AG09309 (cell line): Measurements from ENCODE around the gene CACNG6.
"Not testable (repeated sequence)": the region's sequence is repeated elsewhere in the genome, so short reads cannot be mapped to it uniquely, and the experiment has no call there.

Source experiments
- DNase-seq: peaks from one replicate; pipeline ENCODE4 v3.0.0-alpha.2; 2010; ENCODE audit warnings: low read depth
- H3K4me3 ChIP-seq: 2 replicates; pipeline ENCODE4 v1.5.1; 2011; ENCODE audit warnings: mild to moderate bottlenecking, low read depth, low read length, moderate library complexity; ENCODE audit not compliant: control insufficient read depth
- CTCF ChIP-seq: IDR thresholded peaks from 2 replicates; pipeline ENCODE4 v1.5.1; 2011; ENCODE audit warnings: mild to moderate bottlenecking, low read depth, low read length, inconsistent platforms; ENCODE audit not compliant: insufficient read depth, control insufficient read depth; ENCODE audit errors: missing control alignments

Gene CACNG6

GRCh38 chr19:53947624-53948023, 43.8 kb upstream of the CACNG6 start:
- H3K4me3 ChIP-seq, result no peak overlapping the region
- TF ChIP-seq CTCF, result no peak
- no peak for DNase-seq

GRCh38 chr19:53948611-53949010, 42.8 kb upstream of the CACNG6 start:
- DNase-seq, H3K4me3 ChIP-seq: not testable (repeated sequence)

GRCh38 chr19:53951436-53951835, 40.0 kb upstream of the CACNG6 start:
- H3K4me3 ChIP-seq, result no peak overlapping the region

GRCh38 chr19:53951947-53952346, 39.5 kb upstream of the CACNG6 start:
- TF ChIP-seq CTCF, result no peak
- H3K4me3 ChIP-seq, result no peak overlapping the region
- DNase-seq, result no peak

More at GRCh38 chr19:53951436-53951835, 40.0 kb upstream of the CACNG6 start:
- TF ChIP-seq CTCF, result no peak
- no peak for DNase-seq

- DNase-seq, result no peak
- TF ChIP-seq CTCF, result no peak
- H3K4me3 ChIP-seq, result no peak overlapping the region
Measured at GRCh38 chr19:53953383-53953782, 38.1 kb upstream of the CACNG6 start.

GRCh38 chr19:53957448-53958167, 33.8 kb upstream of the CACNG6 start:
- DNase-seq, result no peak
- TF ChIP-seq CTCF, result no peak
- H3K4me3 ChIP-seq, result no peak overlapping the region

GRCh38 chr19:53958168-53958571, 33.3 kb upstream of the CACNG6 start:
- H3K4me3 ChIP-seq, result no peak overlapping the region
- TF ChIP-seq CTCF, result no peak
- no peak for DNase-seq
